Neural cell (in vitro differentiated cells): Measurements from ENCODE around the gene ERMN. TPM values are rescaled to one million over a fixed set of nuclear protein-coding genes. Genes with fewer than 3 reads are reported as not detected.

Source experiments
- H2AFZ ChIP-seq: fragments of 200-600, 300-800 bp; sonication (generic), shearing (Covaris generic); 2 replicates; pipeline ENCODE4 v1.6.0; 2014; ENCODE audit warnings: low read depth, mild to moderate bottlenecking, antibody characterized with exemption, low read length, moderate library complexity
- H3F3A ChIP-seq: fragments of 200-600 bp; shearing (Covaris generic); 2 replicates; pipeline ENCODE4 v1.6.1; 2016; ENCODE audit warnings: mild to moderate bottlenecking, moderate library complexity, mixed read lengths, antibody characterized with exemption, low read length; ENCODE audit not compliant: insufficient read depth, poor library complexity, severe bottlenecking
- H3K27ac ChIP-seq: fragments of 200-600, 300-800 bp; sonication (generic), shearing (Covaris generic); 2 replicates; pipeline ENCODE4 v1.5.1; 2014; ENCODE audit warnings: mild to moderate bottlenecking, low read length, moderate library complexity
- H3K27me3 ChIP-seq: fragments of 300-800, 200-600 bp; sonication (generic), shearing (Covaris generic); 2 replicates; pipeline ENCODE4 v1.6.0; 2014; ENCODE audit warnings: mild to moderate bottlenecking, low read depth, low read length, moderate library complexity; ENCODE audit not compliant: insufficient read depth
- H3K36me3 ChIP-seq: fragments of 300-800, 200-600 bp; sonication (generic), shearing (Covaris generic); 2 replicates; pipeline ENCODE4 v1.5.1; 2014; ENCODE audit warnings: mild to moderate bottlenecking, antibody characterized with exemption, low read length, moderate library complexity; ENCODE audit not compliant: insufficient read depth
- H3K4me2 ChIP-seq: fragments of 300-800, 200-600 bp; sonication (generic), shearing (Covaris generic); 2 replicates; pipeline ENCODE4 v1.6.0; 2014; ENCODE audit warnings: mild to moderate bottlenecking, low read length
- H3K4me3 ChIP-seq: fragments of 300-800, 200-600 bp; sonication (generic), shearing (Covaris generic); 2 replicates; pipeline ENCODE4 v1.5.1; 2014; ENCODE audit warnings: mild to moderate bottlenecking, low read length, moderate library complexity
- H3K79me2 ChIP-seq: fragments of 200-600 bp; shearing (Covaris generic); replicated peaks from 2 replicates; pipeline ENCODE4 v1.6.0; 2014; ENCODE audit warnings: mild to moderate bottlenecking, low read length, moderate library complexity; ENCODE audit not compliant: insufficient read depth
- H3K9ac ChIP-seq: fragments of 300-800, 200-600 bp; sonication (generic), shearing (Covaris generic); 2 replicates; pipeline ENCODE4 v1.6.1; 2016; ENCODE audit warnings: mild to moderate bottlenecking, low read length, mixed read lengths
- H3K9me2 ChIP-seq: fragments of 200-600 bp; shearing (Covaris generic); 2 replicates; pipeline ENCODE4 v1.6.1; 2016; ENCODE audit warnings: mild to moderate bottlenecking, low read length, mixed read lengths; ENCODE audit not compliant: insufficient read depth
- H3K9me3 ChIP-seq: fragments of 200-600, 300-800 bp; sonication (generic), shearing (Covaris generic); 2 replicates; pipeline ENCODE4 v1.6.1; 2016; ENCODE audit warnings: mild to moderate bottlenecking, mixed run types, low read length, moderate library complexity, mixed read lengths
- H4K20me1 ChIP-seq: fragments of 200-600 bp; shearing (Covaris generic); 2 replicates; pipeline ENCODE4 v1.6.1; 2016; ENCODE audit warnings: mild to moderate bottlenecking, mixed run types; ENCODE audit not compliant: insufficient read depth
- CTCF ChIP-seq: fragments of 450-650 bp; IDR thresholded peaks from 2 replicates; pipeline ENCODE4 v1.5.1; 2014; ENCODE audit warnings: antibody characterized with exemption, mild to moderate bottlenecking, moderate library complexity; ENCODE audit not compliant: poor library complexity, severe bottlenecking
- EP300 ChIP-seq: fragments of 450-650 bp; conservative IDR thresholded peaks from 2 replicates; pipeline ENCODE4 v1.6.1; 2014; ENCODE audit warnings: antibody characterized with exemption, mild to moderate bottlenecking, moderate library complexity; ENCODE audit not compliant: poor library complexity, severe bottlenecking
- EZH2 ChIP-seq: fragments of 200-600, 300-800 bp; shearing (Covaris generic), sonication (generic); IDR thresholded peaks from 2 replicates; pipeline ENCODE4 v1.6.1; 2014; ENCODE audit warnings: antibody characterized with exemption, low read length, borderline replicate concordance, mild to moderate bottlenecking; ENCODE audit not compliant: insufficient read depth, poor library complexity, severe bottlenecking
- MXI1 ChIP-seq: fragments of 450-650 bp; conservative IDR thresholded peaks from 2 replicates; pipeline ENCODE4 v1.6.1; 2014; ENCODE audit warnings: antibody characterized with exemption, mild to moderate bottlenecking; ENCODE audit not compliant: poor library complexity, severe bottlenecking
- POLR2AphosphoS5 ChIP-seq: IDR thresholded peaks from 2 replicates; pipeline ENCODE4 v1.6.1; 2012
- RAD21 ChIP-seq: fragments of 450-650 bp; conservative IDR thresholded peaks from 2 replicates; pipeline ENCODE4 v1.6.1; 2014; ENCODE audit warnings: antibody characterized with exemption, mild to moderate bottlenecking, moderate library complexity
- REST ChIP-seq: IDR thresholded peaks from 2 replicates; pipeline ENCODE4 v1.6.1; 2012; ENCODE audit warnings: borderline replicate concordance
- SMC3 ChIP-seq: fragments of 450-650 bp; conservative IDR thresholded peaks from 2 replicates; pipeline ENCODE4 v1.6.1; 2014; ENCODE audit warnings: antibody characterized with exemption, mild to moderate bottlenecking, moderate library complexity; ENCODE audit not compliant: poor library complexity
- TAF1 ChIP-seq: IDR thresholded peaks from 2 replicates; pipeline ENCODE4 v1.6.1; 2012; ENCODE audit warnings: low read depth
- polyA plus RNA-seq: library from polyadenylated mRNA; depleted of rRNA; stranded (reverse); fragments of >200 nt; gene quantifications from 2 replicates; pipeline ENCODE4 v1.2.3, GENCODE V29; 2014

Gene ERMN
- polyA plus RNA-seq, 1 donor from 2014 or later = not detected

- H3F3A ChIP-seq = no peaks in the 10 kb centered on the region
- H3K4me3 ChIP-seq = no peak overlapping the region
- no peaks in the 10 kb centered on the region for H3K9me3 ChIP-seq
- H3K36me3 ChIP-seq = no peaks in the 10 kb centered on the region
- TF ChIP-seq SMC3 (no peak), MXI1 (no peak), POLR2AphosphoS5 (no peak), EP300 (no peak), REST (no peak), CTCF (no peak), EZH2 (no peak), RAD21 (no peak), TAF1 (no peak)
- H4K20me1 ChIP-seq = no peaks in the 10 kb centered on the region
- H3K27ac ChIP-seq = no peak overlapping the region
- no peak overlapping the region for H3K4me2 ChIP-seq
- no peak overlapping the region for H3K9ac ChIP-seq
- no peaks in the 10 kb centered on the region for H3K79me2 ChIP-seq
- H3K9me2 ChIP-seq = no peaks in the 10 kb centered on the region
- H3K27me3 ChIP-seq = no peaks in the 10 kb centered on the region
- no peak overlapping the region for H2AFZ ChIP-seq
These were observed 38.5 kb downstream of the ERMN start for GRCh38 chr2:157287160-157287559.

GRCh38 chr2:157283468-157283867 is 42.2 kb downstream of the ERMN start:
- Histone ChIP-seq H4K20me1 (no peaks in the 10 kb centered on the region), H3K79me2 (no peaks in the 10 kb centered on the region), H3K9me2 (no peaks in the 10 kb centered on the region), H3F3A (no peaks in the 10 kb centered on the region), H3K27ac (no peak overlapping the region), H3K27me3 (no peaks in the 10 kb centered on the region), H3K36me3 (no peaks in the 10 kb centered on the region), H2AFZ (no peak overlapping the region), H3K9ac (no peak overlapping the region), H3K4me2 (no peak overlapping the region), H3K4me3 (no peak overlapping the region), H3K9me3 (no peaks in the 10 kb centered on the region)
- TF ChIP-seq EP300 (no peak), REST (no peak), EZH2 (no peak), CTCF (no peak), MXI1 (no peak), TAF1 (no peak), SMC3 (no peak), POLR2AphosphoS5 (no peak), RAD21 (no peak)
